ENCODE data around the gene MED27.

DNA sequence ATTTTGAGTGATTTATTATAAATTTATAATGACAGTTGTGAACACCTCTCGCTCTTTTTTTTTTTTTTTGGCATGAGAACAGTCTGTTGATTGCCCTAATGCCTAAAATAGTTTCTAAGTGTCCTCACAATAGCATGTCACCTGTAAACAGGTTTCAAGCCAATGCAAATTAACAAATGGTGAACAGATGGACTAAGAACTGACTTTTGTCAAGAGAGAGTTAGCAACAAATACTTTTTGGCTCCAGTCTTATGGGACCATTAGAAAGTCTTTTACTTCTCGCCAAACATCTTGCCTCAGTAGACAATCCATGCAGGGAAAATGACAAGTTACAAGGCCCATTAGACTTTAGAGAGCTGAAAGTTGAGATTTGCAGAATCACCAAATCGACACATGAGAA is 67.8 kb downstream of the MED27 start:
- TF ChIP-seq KDM1A (IDR thresholded peaks at IDR 0.05; ENCODE audit: borderline replicate concordance, low read length) (no peak), SIX5 (IDR thresholded peaks at IDR 0.05; ENCODE audit: low read depth, low read length) (no peak), POLR2A (IDR thresholded peaks at IDR 0.05; ENCODE audit: control extremely low read depth in 1 of 2, low read depth in 2 of 2, low read length in 2 of 2) (no peak), GABPA (IDR thresholded peaks at IDR 0.05; ENCODE audit: borderline replicate concordance, insufficient read depth, low read length) (no peak), JUND (IDR thresholded peaks at IDR 0.05; ENCODE audit: low read length) (no peak), YY1 (IDR thresholded peaks at IDR 0.05; ENCODE audit: low read depth, low read length) (no peak), SIN3A (conservative IDR thresholded peaks at IDR 0.05 in 1 of 2, IDR thresholded peaks at IDR 0.05 in 1 of 2; ENCODE audit: low read depth in 1 of 2, low read length in 2 of 2) (no peak), TAF1 (IDR thresholded peaks at IDR 0.05; ENCODE audit: low read depth, low read length) (no peak), HDAC6 (IDR thresholded peaks at IDR 0.05; ENCODE audit: low read depth, low read length) (no peak), EGR1 (IDR thresholded peaks at IDR 0.05; ENCODE audit: borderline replicate concordance, low read depth, low read length) (no peak), SRF (IDR thresholded peaks at IDR 0.05; ENCODE audit: low read depth, low read length) (no peak), EP300 (IDR thresholded peaks at IDR 0.05; ENCODE audit: borderline replicate concordance in 1 of 2, low read depth in 2 of 2, low read length in 2 of 2) (no peak)
- TF ChIP-seq, protein P1, sequence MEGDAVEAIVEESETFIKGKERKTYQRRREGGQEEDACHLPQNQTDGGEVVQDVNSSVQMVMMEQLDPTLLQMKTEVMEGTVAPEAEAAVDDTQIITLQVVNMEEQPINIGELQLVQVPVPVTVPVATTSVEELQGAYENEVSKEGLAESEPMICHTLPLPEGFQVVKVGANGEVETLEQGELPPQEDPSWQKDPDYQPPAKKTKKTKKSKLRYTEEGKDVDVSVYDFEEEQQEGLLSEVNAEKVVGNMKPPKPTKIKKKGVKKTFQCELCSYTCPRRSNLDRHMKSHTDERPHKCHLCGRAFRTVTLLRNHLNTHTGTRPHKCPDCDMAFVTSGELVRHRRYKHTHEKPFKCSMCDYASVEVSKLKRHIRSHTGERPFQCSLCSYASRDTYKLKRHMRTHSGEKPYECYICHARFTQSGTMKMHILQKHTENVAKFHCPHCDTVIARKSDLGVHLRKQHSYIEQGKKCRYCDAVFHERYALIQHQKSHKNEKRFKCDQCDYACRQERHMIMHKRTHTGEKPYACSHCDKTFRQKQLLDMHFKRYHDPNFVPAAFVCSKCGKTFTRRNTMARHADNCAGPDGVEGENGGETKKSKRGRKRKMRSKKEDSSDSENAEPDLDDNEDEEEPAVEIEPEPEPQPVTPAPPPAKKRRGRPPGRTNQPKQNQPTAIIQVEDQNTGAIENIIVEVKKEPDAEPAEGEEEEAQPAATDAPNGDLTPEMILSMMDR (IDR thresholded peaks at IDR 0.05; ENCODE audit: control extremely low read depth in 1 of 3, insufficient read depth in 1 of 3, low read depth in 1 of 3, low read length in 3 of 3) = no peak
